Measurements from ENCODE around the gene SCARB1.

DNA sequence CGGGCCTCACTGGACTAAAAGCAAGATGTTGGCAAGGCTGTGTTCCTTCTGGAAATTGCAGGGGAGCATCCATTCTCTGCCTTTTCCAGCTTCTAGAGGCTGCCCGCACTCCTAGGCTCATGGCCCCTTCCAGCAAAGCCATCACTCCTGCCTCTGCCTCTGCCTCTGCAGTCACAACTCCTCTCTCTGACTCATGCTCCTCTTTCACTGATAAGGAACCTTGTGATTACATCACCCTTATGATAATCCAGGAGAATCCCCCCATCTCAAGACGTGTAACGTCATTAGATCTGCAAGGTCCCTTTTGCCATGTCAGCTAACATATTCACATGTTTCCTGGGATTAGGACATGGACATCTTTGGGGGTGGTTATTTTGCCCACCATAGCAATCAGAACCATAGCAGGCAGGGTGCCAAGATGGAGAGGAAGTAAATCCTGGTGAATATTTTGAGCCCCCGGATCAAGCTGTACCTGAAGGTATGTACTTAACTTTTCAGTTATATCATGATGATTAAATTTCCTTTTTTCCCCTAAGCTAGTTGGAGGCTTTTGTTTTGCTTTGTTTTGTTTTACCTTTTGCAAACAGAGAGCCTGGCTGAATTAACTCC lies 123.6 kb downstream of the SCARB1 start:
- no peak for TF ChIP-seq ASH2L (IDR thresholded peaks at IDR 0.05; ENCODE audit: insufficient read length, low read depth, low read length)
- TF ChIP-seq, protein P1, sequence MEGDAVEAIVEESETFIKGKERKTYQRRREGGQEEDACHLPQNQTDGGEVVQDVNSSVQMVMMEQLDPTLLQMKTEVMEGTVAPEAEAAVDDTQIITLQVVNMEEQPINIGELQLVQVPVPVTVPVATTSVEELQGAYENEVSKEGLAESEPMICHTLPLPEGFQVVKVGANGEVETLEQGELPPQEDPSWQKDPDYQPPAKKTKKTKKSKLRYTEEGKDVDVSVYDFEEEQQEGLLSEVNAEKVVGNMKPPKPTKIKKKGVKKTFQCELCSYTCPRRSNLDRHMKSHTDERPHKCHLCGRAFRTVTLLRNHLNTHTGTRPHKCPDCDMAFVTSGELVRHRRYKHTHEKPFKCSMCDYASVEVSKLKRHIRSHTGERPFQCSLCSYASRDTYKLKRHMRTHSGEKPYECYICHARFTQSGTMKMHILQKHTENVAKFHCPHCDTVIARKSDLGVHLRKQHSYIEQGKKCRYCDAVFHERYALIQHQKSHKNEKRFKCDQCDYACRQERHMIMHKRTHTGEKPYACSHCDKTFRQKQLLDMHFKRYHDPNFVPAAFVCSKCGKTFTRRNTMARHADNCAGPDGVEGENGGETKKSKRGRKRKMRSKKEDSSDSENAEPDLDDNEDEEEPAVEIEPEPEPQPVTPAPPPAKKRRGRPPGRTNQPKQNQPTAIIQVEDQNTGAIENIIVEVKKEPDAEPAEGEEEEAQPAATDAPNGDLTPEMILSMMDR (CRISPR knock-in tag; IDR thresholded peaks at IDR 0.05), result no peak
- TF ChIP-seq, protein P2, sequence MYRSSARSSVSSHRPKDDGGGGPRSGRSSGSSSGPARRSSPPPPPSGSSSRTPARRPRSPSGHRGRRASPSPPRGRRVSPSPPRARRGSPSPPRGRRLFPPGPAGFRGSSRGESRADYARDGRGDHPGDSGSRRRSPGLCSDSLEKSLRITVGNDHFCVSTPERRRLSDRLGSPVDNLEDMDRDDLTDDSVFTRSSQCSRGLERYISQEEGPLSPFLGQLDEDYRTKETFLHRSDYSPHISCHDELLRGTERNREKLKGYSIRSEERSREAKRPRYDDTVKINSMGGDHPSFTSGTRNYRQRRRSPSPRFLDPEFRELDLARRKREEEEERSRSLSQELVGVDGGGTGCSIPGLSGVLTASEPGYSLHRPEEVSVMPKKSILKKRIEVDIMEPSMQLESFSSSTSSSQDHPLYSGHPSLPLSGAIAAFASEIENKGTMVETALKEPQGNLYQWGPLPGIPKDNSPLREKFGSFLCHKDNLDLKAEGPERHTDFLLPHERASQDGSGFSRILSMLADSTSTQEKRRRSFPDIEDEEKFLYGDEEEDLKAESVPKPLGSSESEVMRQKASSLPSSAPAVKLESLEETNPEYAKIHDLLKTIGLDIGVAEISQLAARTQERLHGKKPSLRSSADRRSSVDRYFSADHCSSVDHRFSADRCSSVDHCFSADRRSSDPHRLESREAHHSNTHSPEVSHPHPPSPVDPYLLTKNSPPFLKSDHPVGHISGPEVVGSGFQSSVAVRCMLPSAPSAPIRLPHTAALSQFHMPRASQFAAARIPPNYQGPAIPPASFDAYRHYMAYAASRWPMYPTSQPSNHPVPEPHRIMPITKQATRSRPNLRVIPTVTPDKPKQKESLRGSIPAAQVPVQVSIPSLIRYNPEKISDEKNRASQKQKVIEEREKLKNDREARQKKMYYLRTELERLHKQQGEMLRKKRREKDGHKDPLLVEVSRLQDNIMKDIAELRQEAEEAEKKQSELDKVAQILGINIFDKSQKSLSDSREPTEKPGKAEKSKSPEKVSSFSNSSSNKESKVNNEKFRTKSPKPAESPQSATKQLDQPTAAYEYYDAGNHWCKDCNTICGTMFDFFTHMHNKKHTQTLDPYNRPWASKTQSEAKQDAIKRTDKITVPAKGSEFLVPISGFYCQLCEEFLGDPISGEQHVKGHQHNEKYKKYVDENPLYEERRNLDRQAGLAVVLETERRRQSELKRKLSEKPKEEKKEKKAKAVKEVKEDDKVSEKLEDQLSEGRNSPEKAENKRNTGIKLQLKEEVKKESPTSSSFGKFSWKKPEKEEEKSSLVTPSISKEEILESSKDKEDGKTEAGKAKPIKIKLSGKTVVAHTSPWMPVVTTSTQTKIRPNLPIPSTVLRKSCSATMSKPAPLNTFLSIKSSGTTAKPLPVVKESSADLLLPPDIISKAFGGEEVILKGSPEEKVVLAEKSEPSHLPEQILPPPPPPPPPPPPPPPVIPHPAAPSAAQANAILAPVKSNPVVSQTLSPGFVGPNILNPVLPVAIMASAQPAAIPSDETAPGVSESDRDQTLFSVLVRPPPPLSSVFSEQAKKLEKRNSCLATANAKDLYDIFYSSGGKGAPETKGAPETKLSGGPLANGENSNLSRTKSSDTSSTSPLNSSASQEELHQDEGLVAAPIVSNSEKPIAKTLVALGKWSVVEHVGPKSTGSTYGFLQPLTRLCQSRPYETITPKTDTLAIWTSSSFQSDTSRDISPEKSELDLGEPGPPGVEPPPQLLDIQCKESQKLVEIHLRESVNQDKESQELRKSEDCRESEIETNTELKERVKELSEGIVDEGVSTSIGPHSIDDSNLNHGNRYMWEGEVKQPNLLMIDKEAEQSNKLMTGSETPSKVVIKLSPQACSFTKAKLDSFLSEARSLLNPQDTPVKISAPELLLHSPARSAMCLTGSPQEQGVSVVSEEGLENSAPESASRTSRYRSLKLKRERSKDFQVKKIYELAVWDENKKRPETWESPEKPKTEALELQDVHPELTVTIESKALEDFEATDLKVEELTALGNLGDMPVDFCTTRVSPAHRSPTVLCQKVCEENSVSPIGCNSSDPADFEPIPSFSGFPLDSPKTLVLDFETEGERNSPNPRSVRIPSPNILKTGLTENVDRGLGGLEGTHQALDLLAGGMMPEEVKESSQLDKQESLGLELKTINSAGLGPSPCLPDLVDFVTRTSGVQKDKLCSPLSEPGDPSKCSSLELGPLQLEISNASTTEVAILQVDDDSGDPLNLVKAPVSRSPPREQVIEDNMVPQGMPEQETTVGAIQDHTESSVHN (CRISPR knock-in tag; IDR thresholded peaks at IDR 0.05), result no peak
- TF ChIP-seq SRF (IDR thresholded peaks at IDR 0.05; ENCODE audit: low read depth, low read length), result no peak
- TF ChIP-seq UBTF (CRISPR knock-in tag; IDR thresholded peaks at IDR 0.05), result no peak
- no peak for TF ChIP-seq ZKSCAN5 (CRISPR knock-in tag; IDR thresholded peaks at IDR 0.05)
